Measurements from ENCODE around the gene LENEP.

Gene LENEP

DNA sequence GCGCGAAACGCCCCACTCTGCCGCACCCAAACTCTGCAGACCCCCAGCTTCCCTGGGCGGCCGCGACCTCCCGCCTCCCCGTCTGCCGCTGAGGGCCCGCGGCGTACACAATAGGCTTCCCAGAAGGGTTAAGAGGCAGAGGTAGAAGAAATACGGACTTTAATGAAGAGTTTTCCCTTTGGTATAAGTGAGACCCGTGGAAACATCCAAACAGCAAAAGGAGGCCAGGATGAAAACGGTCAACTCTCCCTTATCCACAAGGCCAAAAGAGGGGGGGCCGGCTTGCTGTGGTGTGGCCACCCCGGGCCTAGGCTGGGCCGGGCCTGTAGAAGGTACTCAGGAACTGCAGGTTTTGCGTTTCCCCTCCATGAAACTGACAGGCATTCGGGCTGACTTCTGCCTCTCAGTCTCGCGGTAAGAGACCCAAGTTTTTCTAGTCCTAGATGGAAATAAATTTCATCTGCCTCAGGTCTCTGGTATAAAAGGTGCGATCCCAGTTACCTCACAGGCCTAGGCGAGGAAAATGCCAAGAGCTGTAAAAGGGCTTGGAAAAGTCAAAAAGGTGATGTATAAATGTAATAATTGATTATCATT lies 31.1 kb upstream of the LENEP start:
- peak; percentile 70 for DNase-seq
- Histone ChIP-seq H3K4me3 (ENCODE audit: low read depth, low read length) (peak overlapping the region; percentile 64), H3K9me3 (ENCODE audit: severe bottlenecking) (no peaks in the 10 kb centered on the region), H3K36me3 (peaks cover 76% of the 10 kb centered on the region), H3K27me3 (ENCODE audit: insufficient read depth, low read depth, severe bottlenecking) (no peaks in the 10 kb centered on the region), H3K27ac (peak overlapping the region; percentile 99)
- TF ChIP-seq, protein P1, sequence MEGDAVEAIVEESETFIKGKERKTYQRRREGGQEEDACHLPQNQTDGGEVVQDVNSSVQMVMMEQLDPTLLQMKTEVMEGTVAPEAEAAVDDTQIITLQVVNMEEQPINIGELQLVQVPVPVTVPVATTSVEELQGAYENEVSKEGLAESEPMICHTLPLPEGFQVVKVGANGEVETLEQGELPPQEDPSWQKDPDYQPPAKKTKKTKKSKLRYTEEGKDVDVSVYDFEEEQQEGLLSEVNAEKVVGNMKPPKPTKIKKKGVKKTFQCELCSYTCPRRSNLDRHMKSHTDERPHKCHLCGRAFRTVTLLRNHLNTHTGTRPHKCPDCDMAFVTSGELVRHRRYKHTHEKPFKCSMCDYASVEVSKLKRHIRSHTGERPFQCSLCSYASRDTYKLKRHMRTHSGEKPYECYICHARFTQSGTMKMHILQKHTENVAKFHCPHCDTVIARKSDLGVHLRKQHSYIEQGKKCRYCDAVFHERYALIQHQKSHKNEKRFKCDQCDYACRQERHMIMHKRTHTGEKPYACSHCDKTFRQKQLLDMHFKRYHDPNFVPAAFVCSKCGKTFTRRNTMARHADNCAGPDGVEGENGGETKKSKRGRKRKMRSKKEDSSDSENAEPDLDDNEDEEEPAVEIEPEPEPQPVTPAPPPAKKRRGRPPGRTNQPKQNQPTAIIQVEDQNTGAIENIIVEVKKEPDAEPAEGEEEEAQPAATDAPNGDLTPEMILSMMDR (IDR thresholded peaks at IDR 0.05; ENCODE audit: low read depth, low read length) = no peak

DNA sequence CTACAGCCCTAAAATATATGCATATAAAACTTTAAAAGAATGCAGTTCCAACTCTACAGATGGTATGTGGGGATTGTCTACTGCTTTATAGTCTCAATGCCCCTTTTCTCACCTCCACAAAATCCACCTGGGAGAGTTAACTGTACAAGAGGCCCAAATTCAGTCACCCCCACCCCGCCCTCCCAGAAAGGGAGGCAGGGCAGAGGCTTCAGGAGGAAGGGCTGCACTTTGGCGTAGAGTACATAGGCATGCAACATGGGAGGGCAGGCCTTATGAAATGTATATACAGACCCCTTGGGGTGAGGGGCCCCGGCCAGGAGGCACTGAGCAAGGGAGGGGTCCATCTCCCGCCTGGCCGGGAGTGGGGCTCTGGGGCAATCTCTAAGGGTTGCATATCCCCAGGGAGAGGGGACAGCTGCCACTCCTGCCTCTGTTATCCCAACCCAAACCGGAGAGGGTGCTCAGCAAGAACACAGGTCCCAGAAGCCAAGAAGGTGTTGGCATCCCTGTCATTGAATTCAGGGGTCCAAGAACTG lies 30.5 kb upstream of the LENEP start:
- peak overlapping the region; percentile 64 for H3K4me3 ChIP-seq (ENCODE audit: low read depth, low read length)
- DNase-seq = no peak
- TF ChIP-seq, protein P1 (IDR thresholded peaks at IDR 0.05; ENCODE audit: low read depth, low read length) = no peak
- H3K27ac ChIP-seq = peak overlapping the region; percentile 99
- H3K36me3 ChIP-seq = peaks cover 79% of the 10 kb centered on the region
- no peaks in the 10 kb centered on the region for H3K9me3 ChIP-seq (ENCODE audit: severe bottlenecking)
- H3K27me3 ChIP-seq (ENCODE audit: insufficient read depth, low read depth, severe bottlenecking) = no peaks in the 10 kb centered on the region

DNA sequence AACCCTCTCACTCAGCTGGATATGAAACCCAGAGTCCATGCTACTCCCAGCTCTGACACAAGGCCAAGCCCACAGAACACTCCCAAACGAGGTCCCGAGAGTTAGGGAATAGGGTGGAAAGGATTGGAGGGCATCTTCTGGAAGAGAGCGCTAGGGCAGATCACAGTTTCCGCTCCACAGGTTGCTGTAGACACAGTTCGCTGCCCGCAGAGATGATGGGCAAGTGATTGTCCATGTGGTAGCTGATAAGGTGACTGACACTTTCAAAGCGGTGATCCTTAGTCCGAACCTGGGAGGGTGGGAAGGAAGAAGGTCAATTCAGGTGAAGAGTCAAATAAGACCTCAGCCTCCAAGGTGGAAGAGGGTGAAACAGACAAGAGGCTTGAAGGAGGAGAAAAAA lies 29.7 kb upstream of the LENEP start:
- TF ChIP-seq, protein P1 (IDR thresholded peaks at IDR 0.05; ENCODE audit: low read depth, low read length) = no peak
- no peaks in the 10 kb centered on the region for H3K27me3 ChIP-seq (ENCODE audit: insufficient read depth, low read depth, severe bottlenecking)
- no peak overlapping the region for H3K27ac ChIP-seq
- H3K36me3 ChIP-seq = peaks cover 77% of the 10 kb centered on the region
- no peaks in the 10 kb centered on the region for H3K9me3 ChIP-seq (ENCODE audit: severe bottlenecking)
- no peak for DNase-seq
- H3K4me3 ChIP-seq (ENCODE audit: low read depth, low read length) = no peak overlapping the region

DNA sequence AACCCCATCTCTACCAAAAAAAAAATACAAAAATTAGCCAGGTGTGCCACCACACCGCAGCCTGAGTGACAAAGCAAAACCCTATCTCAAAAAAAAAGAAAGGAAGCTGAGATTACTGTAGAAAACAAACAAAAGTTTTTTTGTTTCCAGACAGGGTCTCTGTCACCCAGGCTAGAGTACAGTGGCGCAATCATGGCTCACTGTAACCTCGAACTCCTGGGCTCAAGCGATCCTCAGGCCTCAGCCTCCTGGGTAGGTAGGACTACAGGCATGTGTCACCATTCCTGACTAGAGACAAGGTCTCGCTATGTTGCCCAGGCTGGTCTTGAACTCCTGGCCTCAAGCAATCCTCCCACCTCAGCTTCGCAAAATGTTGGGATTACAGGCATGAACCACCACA lies 29.0 kb upstream of the LENEP start:
- H3K27me3 ChIP-seq (ENCODE audit: insufficient read depth, low read depth, severe bottlenecking) = no peaks in the 10 kb centered on the region
- H3K4me3 ChIP-seq (ENCODE audit: low read depth, low read length) = no peak overlapping the region
- DNase-seq = no peak
- no peak overlapping the region for H3K27ac ChIP-seq
- peaks cover 70% of the 10 kb centered on the region for H3K36me3 ChIP-seq
- no peaks in the 10 kb centered on the region for H3K9me3 ChIP-seq (ENCODE audit: severe bottlenecking)
- TF ChIP-seq, protein P1 (IDR thresholded peaks at IDR 0.05; ENCODE audit: low read depth, low read length) = no peak

DNA sequence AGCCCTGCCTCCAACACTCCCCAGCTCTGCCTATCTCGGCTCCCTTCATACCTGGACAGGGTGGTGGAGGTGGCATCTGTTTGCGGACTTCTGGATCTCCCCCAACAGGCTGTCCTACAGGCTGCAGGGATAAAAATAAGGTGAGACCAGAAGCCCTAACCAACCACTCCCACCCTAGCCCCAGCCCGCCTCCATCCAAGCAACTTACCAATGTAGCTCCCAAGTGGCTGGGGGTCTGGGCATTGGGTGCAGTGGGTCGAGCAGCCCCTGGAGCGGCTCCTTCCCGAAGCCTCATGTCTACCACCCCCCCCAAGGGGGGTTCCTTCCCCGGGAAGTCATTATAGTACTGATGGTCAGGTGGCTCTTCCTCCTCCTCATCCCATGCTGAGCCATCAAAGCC lies 27.3 kb upstream of the LENEP start:
- DNase-seq = no peak
- peaks cover 61% of the 10 kb centered on the region for H3K36me3 ChIP-seq
- TF ChIP-seq, protein P1 (IDR thresholded peaks at IDR 0.05; ENCODE audit: low read depth, low read length) = no peak
- no peak overlapping the region for H3K4me3 ChIP-seq (ENCODE audit: low read depth, low read length)
- no peaks in the 10 kb centered on the region for H3K27me3 ChIP-seq (ENCODE audit: insufficient read depth, low read depth, severe bottlenecking)
- no peaks in the 10 kb centered on the region for H3K9me3 ChIP-seq (ENCODE audit: severe bottlenecking)
- no peak overlapping the region for H3K27ac ChIP-seq
